Measurements from ENCODE around the gene EYA4. TPM values are rescaled to one million over a fixed set of nuclear protein-coding genes. Genes with fewer than 3 reads are reported as not detected.
A peak's percentile ranks its signal among the peaks of the same experiment; 100 is the strongest.

Gene EYA4
- total RNA-seq, 1 experiment from 2014 or later, result 10.0 TPM

DNA sequence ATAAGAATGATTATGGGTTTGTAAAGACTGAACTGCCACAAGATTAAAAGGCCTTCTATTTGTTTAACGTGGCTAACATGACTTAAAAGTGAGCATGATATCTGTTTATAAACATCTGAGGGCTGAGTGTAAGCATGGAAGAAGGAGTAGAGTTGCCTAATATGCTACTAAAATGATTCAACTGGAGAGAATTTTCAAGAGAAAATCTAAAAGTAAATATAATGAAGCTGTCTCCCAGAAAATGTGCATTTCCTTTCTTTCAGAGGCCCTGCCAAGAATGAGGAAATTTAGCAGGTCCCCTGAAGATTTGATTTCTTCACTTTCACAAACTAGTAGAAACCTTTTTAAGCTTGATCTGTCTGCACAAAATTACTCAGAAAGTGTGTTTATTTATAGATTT is 4.2 kb upstream of the EYA4 start:
- Histone ChIP-seq H3F3A (ENCODE audit: low read length, unreplicated experiment) (no peaks in the 10 kb centered on the region), H3K4me2 (ENCODE audit: low read length) (no peak overlapping the region), H3K36me3 (ENCODE audit: low read depth, low read length) (no peaks in the 10 kb centered on the region), H2AFZ (ENCODE audit: low read length) (no peak overlapping the region), H3K9ac (ENCODE audit: low read length) (no peak overlapping the region), H3K79me2 (ENCODE audit: low read length) (peaks cover 8% of the 10 kb centered on the region), H3K4me1 (ENCODE audit: insufficient read depth, low read length) (peaks cover 12% of the 10 kb centered on the region), H3K4me3 (ENCODE audit: low read length) (no peak overlapping the region), H3K27ac (ENCODE audit: low read length) (no peak overlapping the region), H3K9me3 (ENCODE audit: low read length) (no peaks in the 10 kb centered on the region), H3K27me3 (ENCODE audit: low read length) (no peaks in the 10 kb centered on the region), H4K20me1 (ENCODE audit: low read length) (no peaks in the 10 kb centered on the region), H3K9me2 (replicated peaks; ENCODE audit: low read length) (no peaks in the 10 kb centered on the region)
- intact Hi-C loops (cut with micrococcal nuclease), result no loop called here
- no peak for ATAC-seq
- DNase-seq, result peak; percentile 29
- CTCF ChIA-PET, result no interaction called here
- POLR2A ChIA-PET (ENCODE audit: unreplicated experiment), result interaction anchor here (0.6 kb wide), 1 partner anchor 126 kb away, joined by 4 read pairs; no protein-coding TSS in a partner anchor
- no TSS peak for BruUV-seq (replicated peaks)
- TF ChIP-seq, protein P1, sequence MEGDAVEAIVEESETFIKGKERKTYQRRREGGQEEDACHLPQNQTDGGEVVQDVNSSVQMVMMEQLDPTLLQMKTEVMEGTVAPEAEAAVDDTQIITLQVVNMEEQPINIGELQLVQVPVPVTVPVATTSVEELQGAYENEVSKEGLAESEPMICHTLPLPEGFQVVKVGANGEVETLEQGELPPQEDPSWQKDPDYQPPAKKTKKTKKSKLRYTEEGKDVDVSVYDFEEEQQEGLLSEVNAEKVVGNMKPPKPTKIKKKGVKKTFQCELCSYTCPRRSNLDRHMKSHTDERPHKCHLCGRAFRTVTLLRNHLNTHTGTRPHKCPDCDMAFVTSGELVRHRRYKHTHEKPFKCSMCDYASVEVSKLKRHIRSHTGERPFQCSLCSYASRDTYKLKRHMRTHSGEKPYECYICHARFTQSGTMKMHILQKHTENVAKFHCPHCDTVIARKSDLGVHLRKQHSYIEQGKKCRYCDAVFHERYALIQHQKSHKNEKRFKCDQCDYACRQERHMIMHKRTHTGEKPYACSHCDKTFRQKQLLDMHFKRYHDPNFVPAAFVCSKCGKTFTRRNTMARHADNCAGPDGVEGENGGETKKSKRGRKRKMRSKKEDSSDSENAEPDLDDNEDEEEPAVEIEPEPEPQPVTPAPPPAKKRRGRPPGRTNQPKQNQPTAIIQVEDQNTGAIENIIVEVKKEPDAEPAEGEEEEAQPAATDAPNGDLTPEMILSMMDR (conservative IDR thresholded peaks at IDR 0.05; ENCODE audit: low read depth, low read length), result no peak
- no peak for TF ChIP-seq EZH2phosphoT487 (IDR thresholded peaks at IDR 0.05; ENCODE audit: borderline replicate concordance, low read length)
- no peak for TF ChIP-seq EZH2 (IDR thresholded peaks at IDR 0.05; ENCODE audit: low read length, unreplicated experiment)

DNA sequence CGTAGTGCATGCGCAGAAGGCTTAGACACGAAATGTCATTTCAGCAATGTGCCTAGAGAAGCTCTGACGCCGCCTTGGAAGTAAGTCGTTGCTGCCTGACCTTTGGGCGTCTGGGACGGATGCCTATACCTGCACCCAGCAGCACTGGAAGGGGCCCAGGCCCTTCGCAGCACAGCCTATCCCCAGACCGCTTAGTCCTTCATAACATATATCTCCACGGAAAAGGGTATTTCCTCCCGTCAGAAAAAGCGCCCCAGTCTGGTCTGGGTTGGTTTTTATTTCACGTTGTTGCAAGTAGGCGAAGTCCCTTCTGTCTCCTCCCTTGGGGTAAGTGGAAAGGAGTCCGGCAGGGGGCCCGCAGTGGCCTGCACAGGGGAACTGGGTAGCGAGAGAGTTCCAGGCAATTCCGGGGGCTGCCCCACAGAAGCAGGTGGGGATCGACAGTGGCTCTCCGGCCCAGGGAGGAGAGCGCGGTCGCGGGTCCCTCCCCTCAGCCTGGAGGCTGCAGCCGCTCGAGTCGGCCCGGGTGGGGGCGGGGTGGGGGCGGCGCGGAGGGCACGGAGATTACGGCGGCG is 559 bp upstream of the EYA4 start:
- peak overlapping the region; percentile 62 for H3K27ac ChIP-seq (ENCODE audit: low read length)
- DNase-seq, result peak; percentile 55

More for the DNA sequence above, 559 bp upstream of the EYA4 start:
- Histone ChIP-seq H3K9me2 (replicated peaks; ENCODE audit: low read length) (no peaks in the 10 kb centered on the region), H3K36me3 (ENCODE audit: low read depth, low read length) (no peaks in the 10 kb centered on the region), H3K9ac (ENCODE audit: low read length) (peak overlapping the region; percentile 87), H3K4me2 (ENCODE audit: low read length) (peak overlapping the region; percentile 92), H2AFZ (ENCODE audit: low read length) (peak overlapping the region; percentile 95), H4K20me1 (ENCODE audit: low read length) (no peaks in the 10 kb centered on the region), H3K4me3 (ENCODE audit: low read length) (peak overlapping the region; percentile 92), H3F3A (ENCODE audit: low read length, unreplicated experiment) (no peaks in the 10 kb centered on the region), H3K9me3 (ENCODE audit: low read length) (no peaks in the 10 kb centered on the region), H3K27me3 (ENCODE audit: low read length) (no peaks in the 10 kb centered on the region), H3K4me1 (ENCODE audit: insufficient read depth, low read length) (peaks cover 46% of the 10 kb centered on the region), H3K79me2 (ENCODE audit: low read length) (peaks cover 45% of the 10 kb centered on the region)
- ATAC-seq, result peak; percentile 72
- intact Hi-C loops (cut with micrococcal nuclease), result loop anchor here (5.0 kb wide), 2 partner anchors 53 to 102 kb away; no protein-coding TSS in a partner anchor
- no peak for TF ChIP-seq EZH2 (IDR thresholded peaks at IDR 0.05; ENCODE audit: low read length, unreplicated experiment)
- TF ChIP-seq, protein P1 (conservative IDR thresholded peaks at IDR 0.05; ENCODE audit: low read depth, low read length), result peak; percentile 34
- CTCF ChIA-PET, result no interaction called here
- TSS peak; percentile 58 for BruUV-seq (replicated peaks)
- POLR2A ChIA-PET (ENCODE audit: unreplicated experiment), result interaction anchor here (0.5 kb wide), 1 partner anchor 56 kb away, joined by 3 read pairs; no protein-coding TSS in a partner anchor

Data from PC-3 (cell line).